NT2/D1 (cell line): Measurements from ENCODE around the gene MEA1.

ENCODE experiments used
- SUZ12 ChIP-seq: IDR thresholded peaks from 2 replicates; pipeline ENCODE4 v1.6.1; 2011; ENCODE audit not compliant: insufficient read length, insufficient read depth; ENCODE audit errors: extremely low read depth
- YY1 ChIP-seq: IDR thresholded peaks from 2 replicates; pipeline ENCODE4 v1.6.1; 2011; ENCODE audit not compliant: insufficient read length, insufficient read depth
- ZNF274 ChIP-seq: IDR thresholded peaks from 2 replicates; pipeline ENCODE4 v1.6.1; 2011; ENCODE audit warnings: mild to moderate bottlenecking, low read depth, low read length

DNA sequence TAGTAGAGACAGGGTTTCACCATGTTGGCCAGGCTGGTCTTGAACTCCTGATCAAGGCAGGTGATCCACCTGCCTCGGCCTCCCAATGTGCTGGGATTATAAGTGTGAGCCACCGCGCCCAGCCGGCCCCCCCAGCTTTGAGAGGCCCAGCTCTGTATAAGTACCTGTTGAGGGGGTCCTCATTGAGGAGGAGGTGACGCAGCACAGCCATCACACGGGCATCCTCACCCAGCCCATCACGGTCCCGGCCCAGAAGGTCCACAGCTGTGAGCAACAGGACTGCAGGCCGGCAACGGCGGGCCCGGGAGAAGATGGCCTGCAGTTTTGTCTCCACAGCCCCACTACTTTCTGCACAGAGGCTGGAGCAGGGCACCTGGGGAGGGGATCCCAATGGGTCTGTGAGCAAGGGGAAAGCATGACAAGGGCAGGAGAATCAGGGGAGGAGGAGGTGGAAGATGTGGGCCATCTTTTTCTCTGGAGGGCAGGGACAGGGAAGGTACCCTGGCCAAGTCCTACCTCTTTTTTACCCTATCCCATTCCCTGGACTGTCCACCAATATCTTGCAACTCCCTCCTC, 45.5 kb downstream of the MEA1 start:
- TF ChIP-seq SUZ12 (no peak), ZNF274 (no peak), YY1 (no peak)
